GM12864 (cell line): Measurements from ENCODE around the gene PLCL1.

Source experiments
- DNase-seq: peaks from one replicate; pipeline ENCODE4 v3.0.0-alpha.2; 2011; ENCODE audit warnings: low read depth
- H3K4me3 ChIP-seq: 2 replicates; pipeline ENCODE4 v1.5.1; 2011; ENCODE audit warnings: mild to moderate bottlenecking, low read depth, low read length, control low read depth
- TF ChIP-seq, protein P1 (sequence below): IDR thresholded peaks from 2 replicates; pipeline ENCODE4 v1.5.1; 2011; ENCODE audit warnings: low read depth, mild to moderate bottlenecking, moderate library complexity, low read length, control low read depth, inconsistent platforms; ENCODE audit errors: missing control alignments

Gene PLCL1

DNA sequence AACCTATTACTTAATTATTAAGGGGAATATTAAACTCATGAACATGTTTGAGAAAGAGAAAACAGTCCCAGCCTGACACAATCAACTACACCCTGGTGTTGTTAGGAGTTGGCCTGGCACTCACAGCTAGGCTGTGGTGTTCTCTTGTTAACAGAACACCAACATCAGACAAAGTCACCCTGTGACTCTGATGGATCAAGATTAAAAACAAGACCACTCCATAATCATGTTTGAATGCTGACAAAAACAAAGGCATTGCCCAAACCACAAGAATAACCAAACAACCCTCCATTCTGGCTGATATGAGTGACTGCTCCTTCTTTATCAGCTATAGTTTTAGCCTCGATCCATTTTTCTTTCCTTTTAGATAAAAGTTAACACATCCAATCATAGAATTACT, 22.3 kb upstream of the PLCL1 start:
- H3K4me3 ChIP-seq = no peak overlapping the region
- DNase-seq = no peak
- TF ChIP-seq, protein P1, sequence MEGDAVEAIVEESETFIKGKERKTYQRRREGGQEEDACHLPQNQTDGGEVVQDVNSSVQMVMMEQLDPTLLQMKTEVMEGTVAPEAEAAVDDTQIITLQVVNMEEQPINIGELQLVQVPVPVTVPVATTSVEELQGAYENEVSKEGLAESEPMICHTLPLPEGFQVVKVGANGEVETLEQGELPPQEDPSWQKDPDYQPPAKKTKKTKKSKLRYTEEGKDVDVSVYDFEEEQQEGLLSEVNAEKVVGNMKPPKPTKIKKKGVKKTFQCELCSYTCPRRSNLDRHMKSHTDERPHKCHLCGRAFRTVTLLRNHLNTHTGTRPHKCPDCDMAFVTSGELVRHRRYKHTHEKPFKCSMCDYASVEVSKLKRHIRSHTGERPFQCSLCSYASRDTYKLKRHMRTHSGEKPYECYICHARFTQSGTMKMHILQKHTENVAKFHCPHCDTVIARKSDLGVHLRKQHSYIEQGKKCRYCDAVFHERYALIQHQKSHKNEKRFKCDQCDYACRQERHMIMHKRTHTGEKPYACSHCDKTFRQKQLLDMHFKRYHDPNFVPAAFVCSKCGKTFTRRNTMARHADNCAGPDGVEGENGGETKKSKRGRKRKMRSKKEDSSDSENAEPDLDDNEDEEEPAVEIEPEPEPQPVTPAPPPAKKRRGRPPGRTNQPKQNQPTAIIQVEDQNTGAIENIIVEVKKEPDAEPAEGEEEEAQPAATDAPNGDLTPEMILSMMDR = no peak

DNA sequence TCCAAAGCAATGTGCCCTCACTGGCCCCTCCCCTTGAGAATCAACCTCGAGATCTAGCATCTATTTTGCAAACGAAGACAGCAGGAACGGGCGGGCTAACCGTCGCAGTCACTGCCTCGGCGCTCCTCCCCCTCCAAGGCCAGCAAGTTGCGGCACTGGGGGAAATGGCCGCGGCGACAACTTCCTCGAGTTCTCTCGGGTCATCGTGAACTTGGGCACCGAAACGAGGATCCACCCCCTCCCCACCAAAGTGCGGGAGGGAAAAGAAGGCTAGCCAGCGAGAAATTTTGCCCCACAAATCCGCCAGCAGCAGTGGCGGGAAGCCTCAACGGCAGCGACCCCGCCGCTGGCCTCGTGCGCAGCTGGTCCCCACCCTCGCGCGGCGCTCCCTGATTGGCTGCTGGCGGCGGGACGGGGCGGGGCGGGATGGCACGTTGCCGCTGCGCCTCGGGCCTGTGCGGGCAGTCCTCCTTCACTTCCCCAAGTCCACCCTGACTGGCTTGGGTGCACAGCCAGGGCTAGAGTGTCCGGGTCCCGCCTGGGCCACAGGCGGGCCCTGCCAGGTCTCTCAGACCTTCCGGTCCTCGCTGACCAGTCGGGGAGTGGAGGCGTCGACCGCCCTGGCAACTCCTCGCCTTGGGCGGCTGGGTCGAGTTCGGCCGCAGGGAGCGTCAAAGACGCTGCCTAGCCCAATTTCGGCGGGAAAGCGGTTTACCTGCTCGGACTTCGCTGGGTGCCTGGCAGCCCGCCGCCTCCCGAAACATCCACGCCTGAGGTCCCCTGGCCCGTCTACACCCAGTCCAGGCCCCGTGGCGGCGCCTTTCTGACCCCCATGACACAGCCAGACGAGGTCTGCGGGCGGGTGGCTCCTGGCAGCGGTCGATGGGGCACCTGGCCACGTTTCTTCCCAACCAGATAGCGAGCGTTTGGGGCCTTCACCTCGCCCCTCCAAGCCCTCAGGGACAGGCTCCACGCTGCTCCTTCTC, 19.1 kb upstream of the PLCL1 start, which contains the start of gene BOLL:
BOLL (minus strand) TSS at position 364 of the 986 bp plus-strand sequence. CDS start 3,469 bp downstream, outside the sequence.
- TF ChIP-seq, protein P1 = no peak
- DNase-seq = no peak
- no peak within 1 kb of the TSS; the same call in 1 of the 2 replicates for H3K4me3 ChIP-seq

DNA sequence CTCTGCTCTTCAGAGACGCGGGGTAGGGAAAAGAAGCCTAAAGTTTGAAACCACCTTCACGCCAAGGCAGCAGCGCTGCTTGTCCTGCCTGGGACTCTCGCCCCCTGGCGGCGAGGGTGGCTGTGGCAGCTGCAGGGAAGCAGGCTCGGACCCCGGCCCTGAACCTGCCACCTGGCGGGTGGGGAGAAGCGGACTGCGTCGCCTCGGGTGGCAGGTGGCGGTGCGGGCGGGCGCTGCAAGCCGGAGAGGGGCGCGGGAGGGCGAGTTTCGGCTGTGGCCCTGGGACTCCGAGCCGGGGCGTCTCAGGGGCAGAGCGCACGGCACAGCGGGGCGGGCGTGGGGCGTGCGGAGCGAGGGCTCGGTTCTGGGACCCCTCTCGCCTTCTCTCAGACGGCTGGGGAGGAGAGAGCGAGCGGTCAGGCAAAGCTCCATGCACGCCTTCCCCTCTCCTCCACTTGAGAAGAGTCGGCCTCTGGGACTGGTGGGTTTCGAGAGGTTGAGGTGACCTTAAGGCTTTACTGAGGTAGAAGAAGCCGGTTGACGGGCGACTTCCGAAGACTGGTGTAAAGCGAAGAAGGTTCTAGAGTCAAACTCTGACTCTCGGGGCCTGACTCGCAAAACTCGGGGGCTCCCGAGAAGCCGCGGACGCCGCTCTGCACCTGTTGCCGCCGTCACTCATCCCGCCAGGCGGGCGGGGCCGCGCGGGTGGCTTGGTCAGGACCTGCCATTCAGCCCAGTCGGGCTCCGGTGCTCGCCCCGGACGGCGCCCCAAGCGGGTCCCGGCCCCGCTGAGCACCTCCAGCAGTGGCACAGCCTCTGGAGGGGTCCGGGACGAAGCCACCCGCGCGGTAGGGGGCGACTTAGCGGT, 18.1 kb upstream of the PLCL1 start:
- H3K4me3 ChIP-seq = peak overlapping the region; percentile 26
- TF ChIP-seq, protein P1 = peak; percentile 63
- no peak for DNase-seq

DNA sequence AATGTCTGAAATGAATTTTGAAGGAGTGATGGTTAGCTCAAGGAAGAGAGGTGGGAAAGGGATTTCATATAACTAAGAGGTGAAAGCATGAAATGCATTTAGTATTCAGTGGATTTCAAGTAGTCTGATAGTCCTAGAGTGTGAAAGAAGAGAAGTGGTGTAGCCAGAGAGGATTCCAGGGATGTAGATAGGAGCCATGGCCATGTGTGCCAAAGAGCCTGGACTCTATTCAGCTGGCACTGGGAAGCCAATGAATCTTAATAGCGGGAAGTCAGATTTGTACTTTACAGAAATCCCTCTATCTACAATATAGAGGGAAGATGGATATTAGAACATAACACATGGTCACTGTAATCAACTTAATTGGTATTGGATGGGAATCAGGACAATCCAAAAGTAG, 10.9 kb upstream of the PLCL1 start:
- no peak for DNase-seq
- TF ChIP-seq, protein P1 = no peak
- no peak overlapping the region for H3K4me3 ChIP-seq

DNA sequence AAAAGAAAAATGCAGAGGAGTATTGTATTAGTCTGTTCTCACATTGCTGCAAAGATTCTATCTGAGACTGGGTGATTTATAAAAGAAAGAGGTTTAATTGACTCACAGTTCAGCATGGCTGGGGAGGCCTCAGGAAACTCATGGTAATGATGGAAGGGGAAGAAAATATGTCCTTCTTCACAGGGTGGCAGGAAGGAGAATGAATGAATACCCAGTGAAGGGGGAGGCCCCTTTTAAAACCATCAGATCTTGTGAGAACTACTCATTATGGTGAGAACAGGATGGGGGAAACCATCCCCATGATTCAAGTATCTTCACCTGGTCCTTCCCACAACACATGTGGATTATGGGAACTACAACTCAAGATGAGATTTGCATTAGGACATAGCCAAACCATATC, 9.1 kb upstream of the PLCL1 start:
- no peak for DNase-seq
- TF ChIP-seq, protein P1 = no peak
- H3K4me3 ChIP-seq = no peak overlapping the region

DNA sequence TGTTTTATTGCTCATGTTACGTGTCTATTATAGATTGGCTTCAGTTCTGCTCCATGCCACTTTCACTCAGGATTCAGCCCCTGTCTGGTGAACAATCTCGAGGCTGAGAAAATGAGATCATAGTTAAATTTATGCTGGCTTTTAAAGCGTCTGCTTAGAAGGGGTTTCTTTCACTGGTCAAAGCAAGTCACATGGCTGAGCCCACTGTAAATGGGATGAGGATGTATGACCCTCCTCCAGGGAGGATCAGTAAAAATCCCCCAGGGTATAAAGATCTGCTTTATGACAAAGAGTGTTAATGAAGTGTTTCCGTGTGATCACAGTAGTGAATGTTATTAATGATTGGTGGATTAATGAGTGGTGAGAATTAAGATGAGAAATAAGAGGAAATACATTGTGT, 6.2 kb upstream of the PLCL1 start:
- H3K4me3 ChIP-seq = no peak overlapping the region
- DNase-seq = no peak
- TF ChIP-seq, protein P1 = no peak
